NCI-H1048 (cell line): ENCODE data around the gene PDILT.
"Not testable (repeated sequence)": the region's sequence is repeated elsewhere in the genome, so short reads cannot be mapped to it uniquely, and the experiment has no call there.

ENCODE experiments used
- DNase-seq: peaks from one replicate; lab custom pipeline; 2025; lab: John Stamatoyannopoulos, UW

The PDILT gene, protein sequence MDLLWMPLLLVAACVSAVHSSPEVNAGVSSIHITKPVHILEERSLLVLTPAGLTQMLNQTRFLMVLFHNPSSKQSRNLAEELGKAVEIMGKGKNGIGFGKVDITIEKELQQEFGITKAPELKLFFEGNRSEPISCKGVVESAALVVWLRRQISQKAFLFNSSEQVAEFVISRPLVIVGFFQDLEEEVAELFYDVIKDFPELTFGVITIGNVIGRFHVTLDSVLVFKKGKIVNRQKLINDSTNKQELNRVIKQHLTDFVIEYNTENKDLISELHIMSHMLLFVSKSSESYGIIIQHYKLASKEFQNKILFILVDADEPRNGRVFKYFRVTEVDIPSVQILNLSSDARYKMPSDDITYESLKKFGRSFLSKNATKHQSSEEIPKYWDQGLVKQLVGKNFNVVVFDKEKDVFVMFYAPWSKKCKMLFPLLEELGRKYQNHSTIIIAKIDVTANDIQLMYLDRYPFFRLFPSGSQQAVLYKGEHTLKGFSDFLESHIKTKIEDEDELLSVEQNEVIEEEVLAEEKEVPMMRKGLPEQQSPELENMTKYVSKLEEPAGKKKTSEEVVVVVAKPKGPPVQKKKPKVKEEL

GRCh38 chr16:20404637-20405036 lies at the start of gene PDILT:
Gene PDILT, minus strand, starts transcription at chr16:20404737. Its CDS starts 5,437 bp downstream, at chr16:20399300.
- no peak for DNase-seq

DNA sequence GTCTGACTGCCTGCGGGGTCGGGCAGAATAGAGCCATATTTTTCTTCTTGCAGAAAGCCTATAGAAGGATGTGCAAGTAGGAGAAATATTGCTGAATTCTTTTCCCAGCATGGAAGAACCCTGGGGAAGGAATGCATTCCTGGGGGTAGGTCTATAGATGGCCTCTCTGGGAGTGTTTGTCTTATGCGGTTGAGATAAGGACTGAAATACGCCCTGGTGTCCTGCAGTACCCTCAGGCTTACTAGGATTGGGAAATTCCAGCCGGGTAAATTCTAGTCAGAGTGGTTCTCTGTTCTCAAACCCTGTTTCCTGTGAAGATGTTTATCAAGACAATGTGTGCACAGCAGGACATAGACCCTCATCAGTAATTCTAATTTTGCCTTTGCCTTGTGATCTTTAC lies 49.1 kb upstream of the PDILT start:
- DNase-seq, result not testable (repeated sequence)

DNA sequence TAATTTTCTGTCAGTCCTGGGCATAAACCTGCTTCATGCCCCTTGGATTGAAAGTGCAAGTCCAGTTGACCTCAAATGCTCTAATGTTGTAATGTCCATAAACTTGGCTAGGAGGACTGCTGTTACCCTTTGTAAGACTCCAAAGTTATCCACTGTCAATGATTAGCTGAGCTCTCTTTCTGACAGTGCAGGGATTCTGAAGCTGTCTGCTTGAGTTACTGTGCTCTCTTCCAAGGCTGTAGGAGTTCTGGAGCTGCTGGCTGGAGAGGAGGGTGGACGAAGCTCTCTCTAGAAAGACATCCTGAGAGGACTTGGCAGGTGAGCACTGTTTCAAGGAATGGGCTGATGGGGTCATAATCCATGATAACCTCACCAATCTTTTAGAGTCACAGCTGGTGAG lies 46.8 kb upstream of the PDILT start, which contains the start of gene ACSM2A:
Gene ACSM2A, plus strand, starts transcription at position 158 of the 400 bp plus-strand sequence. CDS start 8,594 bp downstream, outside the sequence.
- not testable (repeated sequence) for DNase-seq

DNA sequence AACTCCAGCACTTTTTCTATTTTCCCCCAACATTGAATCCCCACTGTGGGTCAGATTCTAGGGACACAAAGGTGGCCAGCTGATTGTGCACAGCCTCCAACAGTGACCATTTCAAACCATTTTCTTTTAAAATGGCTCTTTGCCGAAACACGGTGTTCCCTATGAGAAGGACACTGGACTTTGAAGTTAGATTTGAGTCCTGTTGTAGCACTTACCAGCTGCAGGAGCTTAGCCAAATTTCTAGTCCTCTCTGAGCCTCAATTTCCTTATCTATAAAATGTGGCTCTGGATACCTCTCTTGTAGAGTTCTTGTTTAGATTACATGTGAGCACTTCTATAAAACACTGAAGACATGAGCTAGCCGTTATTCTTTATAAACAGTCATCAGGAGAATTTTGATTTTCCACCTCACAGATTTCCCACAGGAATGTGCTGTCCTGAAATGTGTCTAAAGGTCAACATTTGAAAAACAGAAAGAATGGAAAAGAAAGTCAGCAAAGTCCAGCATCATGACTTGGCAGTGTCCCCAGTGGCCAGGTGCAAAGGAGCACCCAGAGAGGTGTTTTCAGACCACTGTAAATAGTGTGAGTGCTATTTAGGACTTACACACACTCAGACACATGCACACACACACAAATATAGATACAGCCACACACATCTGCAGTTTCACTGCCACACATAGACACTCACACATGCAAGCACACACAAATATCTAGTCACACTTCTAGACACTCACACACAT lies 42.3 kb upstream of the PDILT start:
- not testable (repeated sequence) for DNase-seq

DNA sequence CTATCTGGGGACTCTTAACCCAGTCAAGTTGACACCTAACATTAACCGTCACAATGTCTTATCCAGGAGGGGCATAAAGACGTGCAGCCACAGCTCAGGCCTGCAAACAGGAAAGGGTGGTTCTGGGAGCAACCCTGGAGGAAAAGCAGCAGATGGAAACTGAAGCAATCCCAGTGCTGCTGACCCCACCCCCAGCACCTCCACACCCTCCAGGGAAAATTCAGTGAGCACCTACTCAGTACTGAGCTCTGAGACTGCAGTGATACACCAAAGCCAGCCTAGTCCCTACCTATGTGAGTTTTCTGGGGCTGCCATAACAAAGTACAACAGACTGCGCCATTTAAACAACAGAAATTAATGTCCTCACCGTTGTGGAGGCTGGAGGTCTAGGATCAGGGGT lies 37.3 kb upstream of the PDILT start:
- not testable (repeated sequence) for DNase-seq

- no peak for DNase-seq
These were observed 36.7 kb upstream of the PDILT start for GRCh38 chr16:20441191-20441590.

DNA sequence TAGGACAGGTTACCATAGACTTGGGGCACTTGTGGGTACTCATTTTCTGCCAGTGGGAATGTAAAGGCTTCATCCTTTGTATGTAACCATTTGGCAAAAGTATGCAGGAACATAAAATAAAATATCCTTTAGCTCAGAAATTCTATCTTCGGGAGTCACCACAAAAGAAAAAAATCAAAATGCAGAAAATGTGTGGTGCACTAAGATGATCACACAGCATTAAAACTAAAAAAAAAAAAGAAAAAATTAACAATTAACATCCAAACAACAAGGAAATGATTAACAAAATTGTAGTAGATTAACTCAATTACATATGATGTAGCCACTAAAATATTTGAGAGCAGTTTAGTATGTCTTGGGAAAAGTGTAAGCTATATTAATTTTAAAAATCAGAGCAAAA lies 36.2 kb upstream of the PDILT start:
- DNase-seq, result not testable (repeated sequence)

GRCh38 chr16:20439820-20440231 lies 35.3 kb upstream of the PDILT start:
- not testable (repeated sequence) for DNase-seq

- DNase-seq, result not testable (repeated sequence)
These were observed 34.4 kb upstream of the PDILT start for GRCh38 chr16:20438950-20439349.

- DNase-seq, result no peak
These were observed 26.4 kb upstream of the PDILT start for GRCh38 chr16:20430948-20431347.

DNA sequence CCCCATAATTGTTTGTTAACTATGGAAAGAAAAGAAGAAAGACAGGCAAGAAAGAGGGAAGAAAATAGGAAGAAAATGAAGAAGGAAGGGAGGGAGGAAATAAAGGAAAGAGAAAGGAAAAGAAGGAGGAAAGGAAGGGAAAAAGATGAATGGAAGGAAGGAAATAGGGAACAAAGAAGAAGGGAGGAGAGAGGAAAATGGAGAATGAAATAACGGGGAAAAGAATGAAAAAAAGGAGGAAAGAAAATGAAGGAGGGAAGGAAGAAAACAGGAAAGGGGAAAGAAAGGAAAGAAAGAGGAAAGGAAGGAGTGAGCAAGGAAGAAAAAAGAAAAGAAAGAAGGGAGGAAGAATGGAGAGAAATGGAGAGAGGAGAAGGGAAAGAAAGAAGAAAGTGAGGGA lies 25.9 kb upstream of the PDILT start:
- not testable (repeated sequence) for DNase-seq

GRCh38 chr16:20429499-20429898 lies 25.0 kb upstream of the PDILT start:
- not testable (repeated sequence) for DNase-seq

DNA sequence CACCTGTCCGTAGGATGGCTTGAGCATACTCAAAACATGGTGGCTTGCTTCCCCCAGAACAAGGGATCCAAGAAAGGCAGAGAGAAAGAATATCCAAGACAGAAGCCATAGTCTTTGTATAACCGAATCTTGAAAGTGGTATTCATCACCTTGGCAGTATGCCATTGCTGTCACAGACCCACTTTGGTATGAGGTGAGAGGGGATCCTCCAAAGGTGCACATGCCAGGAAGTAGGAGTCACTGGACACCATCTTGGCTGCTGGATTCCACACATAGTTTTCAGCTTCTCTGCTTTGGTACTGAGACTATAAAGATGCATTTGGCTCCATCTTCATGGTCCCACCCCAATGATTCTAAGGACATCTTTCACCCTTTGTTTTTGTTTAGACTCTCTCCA lies 22.9 kb upstream of the PDILT start:
- not testable (repeated sequence) for DNase-seq

- DNase-seq, result no peak
These were observed 19.8 kb upstream of the PDILT start for GRCh38 chr16:20424129-20424866.

- DNase-seq, result not testable (repeated sequence)
These were observed 19.2 kb upstream of the PDILT start for GRCh38 chr16:20423772-20424128.

GRCh38 chr16:20421748-20422147 lies 17.2 kb upstream of the PDILT start:
- not testable (repeated sequence) for DNase-seq

DNA sequence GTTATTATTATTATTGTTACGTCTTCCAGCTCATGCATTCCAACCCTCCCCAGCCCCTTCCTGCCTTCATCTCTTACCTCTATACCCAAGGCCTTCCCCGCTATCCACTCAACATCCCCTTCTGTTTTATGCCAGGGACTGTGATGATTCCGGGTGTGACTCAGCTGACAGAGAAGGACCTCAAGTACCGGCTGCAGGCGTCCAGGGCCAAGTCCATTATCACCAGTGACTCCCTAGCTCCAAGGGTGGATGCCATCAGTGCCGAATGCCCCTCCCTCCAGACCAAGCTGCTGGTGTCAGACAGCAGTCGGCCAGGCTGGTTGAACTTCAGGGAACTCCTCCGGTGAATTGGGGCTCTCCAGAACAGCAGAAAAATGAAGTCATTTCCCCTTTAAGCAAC lies 14.6 kb upstream of the PDILT start:
- not testable (repeated sequence) for DNase-seq

GRCh38 chr16:20415541-20415940 lies 11.0 kb upstream of the PDILT start:
- DNase-seq, result no peak

DNA sequence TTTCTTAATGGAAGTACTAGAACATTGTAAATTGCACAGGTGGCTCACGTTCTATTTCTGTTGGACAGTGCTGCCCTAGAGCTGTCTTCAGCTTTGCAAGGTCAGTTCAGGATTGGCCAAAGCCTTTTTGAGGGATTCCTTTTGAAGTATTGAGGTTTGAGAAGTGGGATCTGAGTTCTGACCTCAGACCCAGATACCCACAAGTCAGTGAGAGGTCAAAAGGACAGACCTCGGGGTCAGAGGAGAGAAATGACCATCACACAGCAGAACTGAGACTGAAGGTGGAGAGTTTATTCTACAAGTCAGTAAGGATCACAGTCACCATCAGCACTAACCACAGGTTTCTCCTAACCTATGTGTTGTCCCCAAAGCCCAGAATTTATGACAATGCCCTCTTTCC lies 6.5 kb upstream of the PDILT start:
- DNase-seq, result no peak

DNA sequence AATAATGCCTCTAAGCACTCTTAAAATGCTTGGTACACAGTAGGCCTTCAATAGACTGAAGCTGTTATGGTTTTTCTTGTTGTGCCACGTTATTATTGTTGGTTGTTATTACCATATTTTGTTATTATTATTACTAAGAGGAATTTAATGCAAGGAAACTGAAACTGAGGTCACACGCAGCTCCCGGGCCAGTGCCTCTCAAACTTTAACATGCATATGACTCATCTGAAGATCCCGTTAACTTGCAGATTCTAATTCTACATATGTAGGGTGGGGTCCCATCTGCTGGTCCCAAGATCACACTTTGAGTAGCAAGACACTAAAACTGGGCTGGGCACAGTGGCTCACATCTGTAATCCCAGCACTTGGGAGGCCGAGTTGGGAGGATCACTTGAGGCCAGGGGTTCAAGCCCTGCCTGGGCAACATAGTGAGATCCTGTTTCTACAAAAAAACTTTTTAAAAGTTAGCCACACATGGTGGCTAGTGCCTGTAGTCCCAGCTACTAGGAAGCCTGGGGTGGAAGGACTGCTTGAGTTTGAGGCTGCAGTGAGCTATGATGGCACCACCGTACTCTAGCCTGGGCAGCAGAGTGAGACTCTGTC lies 5.7 kb upstream of the PDILT start:
- no peak for DNase-seq

- no peak for DNase-seq
These were observed 5.0 kb upstream of the PDILT start, which contains the start of gene ACSM5 for GRCh38 chr16:20409398-20410120. Gene ACSM5, plus strand, starts transcription at chr16:20409534. Its CDS starts 1,951 bp downstream, at chr16:20411485.
